Activated CD4-positive, alpha-beta T cell treated with anti-CD3 and anti-CD28 coated beads, Interleukin-2, amount 50 U/mL, for 1 hour (primary cell): ENCODE measurements around the gene FYN.

Experiments
- DNase-seq: peaks from one replicate; pipeline ENCODE4 v3.0.0-alpha.2; 2020

Gene FYN

GRCh38 chr6:111721753-111722154 lies 151.5 kb downstream of the FYN start:
- peak; percentile 44 for DNase-seq

- no peak for DNase-seq
Measured at GRCh38 chr6:111720931-111721496, 152.2 kb downstream of the FYN start.

- no peak for DNase-seq
Measured at GRCh38 chr6:111718990-111719389, 154.3 kb downstream of the FYN start.

- no peak for DNase-seq
Measured at GRCh38 chr6:111718326-111718725, 154.9 kb downstream of the FYN start.

GRCh38 chr6:111717621-111718020 lies 155.6 kb downstream of the FYN start:
- DNase-seq: no peak

- DNase-seq: no peak
Measured at GRCh38 chr6:111716325-111716724, 156.9 kb downstream of the FYN start.

GRCh38 chr6:111715321-111715720 lies 157.9 kb downstream of the FYN start:
- peak; percentile 48 for DNase-seq

GRCh38 chr6:111714416-111715270 lies 158.6 kb downstream of the FYN start:
- no peak for DNase-seq

- DNase-seq: no peak
Measured at GRCh38 chr6:111713811-111714210, 159.4 kb downstream of the FYN start.

GRCh38 chr6:111713236-111713635 lies 160.0 kb downstream of the FYN start:
- no peak for DNase-seq

- DNase-seq: no peak
Measured at GRCh38 chr6:111711984-111712752, 161.1 kb downstream of the FYN start.

GRCh38 chr6:111711476-111711875 lies 161.8 kb downstream of the FYN start:
- no peak for DNase-seq

GRCh38 chr6:111710911-111711310 lies 162.3 kb downstream of the FYN start:
- DNase-seq: no peak

GRCh38 chr6:111710439-111710838 lies 162.8 kb downstream of the FYN start:
- DNase-seq: no peak

GRCh38 chr6:111709615-111710398 lies 163.4 kb downstream of the FYN start:
- DNase-seq: peak; percentile 58

- DNase-seq: no peak
Measured at GRCh38 chr6:111709201-111709600, 164.1 kb downstream of the FYN start.

- DNase-seq: no peak
Measured at GRCh38 chr6:111707773-111708172, 165.5 kb downstream of the FYN start.

GRCh38 chr6:111706841-111707391 lies 166.3 kb downstream of the FYN start:
- no peak for DNase-seq

- no peak for DNase-seq
Measured at GRCh38 chr6:111703723-111704122, 169.5 kb downstream of the FYN start.

GRCh38 chr6:111702268-111702667 lies 171.0 kb downstream of the FYN start:
- no peak for DNase-seq

- DNase-seq: no peak
Measured at GRCh38 chr6:111701146-111701545, 172.1 kb downstream of the FYN start.

- DNase-seq: no peak
Measured at GRCh38 chr6:111700135-111700690, 173.0 kb downstream of the FYN start.
